Hepatocyte (in vitro differentiated cells): Measurements from ENCODE around the gene DES.

Experiments
- EZH2 ChIP-seq: fragments of 200-600 bp; sonication (generic); IDR thresholded peaks from 2 replicates; pipeline ENCODE4 v1.6.1; 2016; ENCODE audit warnings: antibody characterized with exemption, mild to moderate bottlenecking, borderline replicate concordance
- TF ChIP-seq, protein P1 (sequence below): fragments of 200-600 bp; sonication (generic); IDR thresholded peaks from 2 replicates; pipeline ENCODE4 v1.5.1; 2016; ENCODE audit warnings: antibody characterized with exemption, mild to moderate bottlenecking; ENCODE audit not compliant: poor library complexity

DNA sequence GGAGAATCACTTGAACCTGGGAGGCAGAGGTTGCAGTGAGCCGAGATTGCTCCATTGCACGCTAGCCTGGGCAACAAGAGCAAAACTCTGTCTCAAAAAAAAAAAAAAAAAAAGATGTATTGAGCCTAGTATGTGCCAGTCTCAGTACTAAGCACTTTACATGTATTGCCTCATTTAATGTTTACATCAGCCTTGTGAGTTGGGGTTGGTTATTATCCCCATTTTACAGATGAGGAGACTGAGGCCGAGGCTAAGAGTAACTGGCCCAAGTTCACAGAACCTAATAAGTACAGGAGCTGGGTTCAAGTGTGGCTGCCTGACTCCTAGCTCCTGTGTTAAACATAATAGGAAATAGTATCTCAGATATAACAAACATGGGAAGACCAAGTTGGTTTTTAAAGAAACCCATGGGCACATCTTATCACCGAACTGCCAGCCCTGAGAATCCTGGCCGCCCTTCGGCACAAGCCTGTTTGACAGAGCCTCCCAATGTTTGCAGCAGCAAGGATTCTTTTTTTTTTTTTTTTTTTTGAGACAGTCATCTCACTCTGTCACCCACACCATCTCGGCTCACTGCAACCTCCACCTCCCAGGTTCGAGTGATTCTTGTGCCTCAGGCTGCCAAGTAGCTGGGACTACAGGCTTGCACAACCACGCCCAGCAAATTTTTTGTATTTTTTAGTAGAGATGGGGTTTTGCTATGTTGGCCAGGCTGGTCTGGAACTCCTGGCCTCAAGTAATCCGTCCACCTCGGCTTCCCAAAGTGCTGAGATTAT lies 56.3 kb downstream of the DES start:
- TF ChIP-seq, protein P1, sequence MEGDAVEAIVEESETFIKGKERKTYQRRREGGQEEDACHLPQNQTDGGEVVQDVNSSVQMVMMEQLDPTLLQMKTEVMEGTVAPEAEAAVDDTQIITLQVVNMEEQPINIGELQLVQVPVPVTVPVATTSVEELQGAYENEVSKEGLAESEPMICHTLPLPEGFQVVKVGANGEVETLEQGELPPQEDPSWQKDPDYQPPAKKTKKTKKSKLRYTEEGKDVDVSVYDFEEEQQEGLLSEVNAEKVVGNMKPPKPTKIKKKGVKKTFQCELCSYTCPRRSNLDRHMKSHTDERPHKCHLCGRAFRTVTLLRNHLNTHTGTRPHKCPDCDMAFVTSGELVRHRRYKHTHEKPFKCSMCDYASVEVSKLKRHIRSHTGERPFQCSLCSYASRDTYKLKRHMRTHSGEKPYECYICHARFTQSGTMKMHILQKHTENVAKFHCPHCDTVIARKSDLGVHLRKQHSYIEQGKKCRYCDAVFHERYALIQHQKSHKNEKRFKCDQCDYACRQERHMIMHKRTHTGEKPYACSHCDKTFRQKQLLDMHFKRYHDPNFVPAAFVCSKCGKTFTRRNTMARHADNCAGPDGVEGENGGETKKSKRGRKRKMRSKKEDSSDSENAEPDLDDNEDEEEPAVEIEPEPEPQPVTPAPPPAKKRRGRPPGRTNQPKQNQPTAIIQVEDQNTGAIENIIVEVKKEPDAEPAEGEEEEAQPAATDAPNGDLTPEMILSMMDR, result no peak
- no peak for TF ChIP-seq EZH2
